ENCODE measurements around the gene RSKR.

The RSKR gene

DNA sequence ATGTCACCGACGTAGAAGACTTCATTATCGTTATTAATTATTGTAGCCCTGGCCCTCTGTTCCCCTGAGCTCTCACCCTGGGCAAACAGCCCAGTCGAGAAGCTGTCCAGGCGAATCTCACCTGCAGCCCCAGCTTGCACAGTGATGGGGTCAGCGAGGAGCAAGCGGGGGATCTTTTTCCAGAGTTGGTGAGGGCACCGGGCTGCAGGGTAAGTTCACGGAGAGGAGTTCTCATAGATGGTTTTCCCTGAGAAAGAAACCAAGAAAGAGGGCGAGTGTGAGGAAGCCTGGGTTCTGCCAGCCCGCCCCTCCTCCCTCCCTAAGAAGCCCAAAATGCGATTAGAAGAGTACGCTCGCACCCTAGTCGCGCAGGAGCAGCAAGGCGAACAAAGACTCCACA, 15.6 kb downstream of the RSKR start:
- peak overlapping the region; percentile 90 for H3K4me3 ChIP-seq (ENCODE audit: control insufficient read depth, low read depth, low read length)
- no peak for DNase-seq (ENCODE audit: low read depth)
- TF ChIP-seq, protein P1, sequence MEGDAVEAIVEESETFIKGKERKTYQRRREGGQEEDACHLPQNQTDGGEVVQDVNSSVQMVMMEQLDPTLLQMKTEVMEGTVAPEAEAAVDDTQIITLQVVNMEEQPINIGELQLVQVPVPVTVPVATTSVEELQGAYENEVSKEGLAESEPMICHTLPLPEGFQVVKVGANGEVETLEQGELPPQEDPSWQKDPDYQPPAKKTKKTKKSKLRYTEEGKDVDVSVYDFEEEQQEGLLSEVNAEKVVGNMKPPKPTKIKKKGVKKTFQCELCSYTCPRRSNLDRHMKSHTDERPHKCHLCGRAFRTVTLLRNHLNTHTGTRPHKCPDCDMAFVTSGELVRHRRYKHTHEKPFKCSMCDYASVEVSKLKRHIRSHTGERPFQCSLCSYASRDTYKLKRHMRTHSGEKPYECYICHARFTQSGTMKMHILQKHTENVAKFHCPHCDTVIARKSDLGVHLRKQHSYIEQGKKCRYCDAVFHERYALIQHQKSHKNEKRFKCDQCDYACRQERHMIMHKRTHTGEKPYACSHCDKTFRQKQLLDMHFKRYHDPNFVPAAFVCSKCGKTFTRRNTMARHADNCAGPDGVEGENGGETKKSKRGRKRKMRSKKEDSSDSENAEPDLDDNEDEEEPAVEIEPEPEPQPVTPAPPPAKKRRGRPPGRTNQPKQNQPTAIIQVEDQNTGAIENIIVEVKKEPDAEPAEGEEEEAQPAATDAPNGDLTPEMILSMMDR (IDR thresholded peaks at IDR 0.05; ENCODE audit: control insufficient read depth, insufficient read depth, low read depth, low read length, missing control alignments), result no peak

DNA sequence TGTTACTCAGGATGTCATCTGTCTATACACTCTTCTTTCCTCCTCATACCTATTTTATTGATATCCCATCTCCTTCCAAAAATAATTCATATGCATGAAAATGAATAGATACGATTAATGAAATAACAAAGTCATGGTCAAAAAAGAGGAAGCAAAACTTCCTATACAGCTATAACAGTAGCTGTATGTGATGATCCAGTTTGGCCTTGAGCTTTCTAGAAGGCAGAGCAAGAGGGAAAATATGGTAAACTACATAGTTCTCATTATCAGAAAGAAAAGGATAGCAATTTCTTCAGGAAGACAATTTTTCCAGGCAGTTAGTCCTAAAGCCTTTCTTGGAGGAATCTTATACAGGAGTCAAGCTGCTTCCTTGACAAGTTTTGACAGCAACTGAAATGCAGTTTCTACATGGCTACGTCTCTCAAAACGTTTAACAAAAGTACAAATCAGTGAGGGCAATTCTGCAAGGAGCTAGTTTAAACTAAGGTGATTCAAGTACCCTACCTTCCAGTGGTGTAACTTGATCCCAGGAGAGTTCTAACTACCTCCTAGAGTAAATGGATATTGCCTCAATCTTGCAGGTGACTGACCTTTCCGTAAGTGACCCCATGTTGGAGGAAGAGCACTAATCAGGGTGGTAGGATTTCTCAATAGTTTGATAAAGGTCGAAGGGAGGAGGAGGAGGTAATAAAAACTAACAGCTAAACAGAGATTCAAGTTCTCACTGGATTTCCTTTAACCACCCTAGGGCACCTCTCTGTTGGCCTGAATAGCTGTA, 16.2 kb downstream of the RSKR start:
- peak overlapping the region; percentile 90 for H3K4me3 ChIP-seq (ENCODE audit: control insufficient read depth, low read depth, low read length)
- TF ChIP-seq, protein P1 (IDR thresholded peaks at IDR 0.05; ENCODE audit: control insufficient read depth, insufficient read depth, low read depth, low read length, missing control alignments), result no peak
- DNase-seq (ENCODE audit: low read depth), result no peak

DNA sequence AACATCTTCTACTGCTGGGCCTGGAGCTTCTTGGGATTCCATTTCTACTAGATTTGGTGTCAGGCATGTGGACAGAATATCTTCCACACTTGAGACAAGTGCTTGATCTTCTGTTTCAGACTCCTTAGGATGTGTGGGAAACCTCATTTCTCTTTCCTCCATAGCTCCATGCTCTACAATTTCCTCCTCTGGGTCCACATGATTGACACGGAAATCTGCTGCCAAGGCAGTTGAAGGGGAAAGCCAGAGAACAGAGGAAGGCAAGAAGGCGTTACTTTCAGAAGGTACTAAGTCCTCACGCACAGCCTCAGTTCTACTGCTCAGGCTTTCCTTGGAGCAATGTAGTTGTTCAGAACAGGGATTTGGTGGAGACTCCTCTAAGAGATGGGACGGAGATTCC, 21.7 kb downstream of the RSKR start:
- no peak for DNase-seq (ENCODE audit: low read depth)
- H3K4me3 ChIP-seq (ENCODE audit: control insufficient read depth, low read depth, low read length), result no peak overlapping the region
- TF ChIP-seq, protein P1 (IDR thresholded peaks at IDR 0.05; ENCODE audit: control insufficient read depth, insufficient read depth, low read depth, low read length, missing control alignments), result no peak

DNA sequence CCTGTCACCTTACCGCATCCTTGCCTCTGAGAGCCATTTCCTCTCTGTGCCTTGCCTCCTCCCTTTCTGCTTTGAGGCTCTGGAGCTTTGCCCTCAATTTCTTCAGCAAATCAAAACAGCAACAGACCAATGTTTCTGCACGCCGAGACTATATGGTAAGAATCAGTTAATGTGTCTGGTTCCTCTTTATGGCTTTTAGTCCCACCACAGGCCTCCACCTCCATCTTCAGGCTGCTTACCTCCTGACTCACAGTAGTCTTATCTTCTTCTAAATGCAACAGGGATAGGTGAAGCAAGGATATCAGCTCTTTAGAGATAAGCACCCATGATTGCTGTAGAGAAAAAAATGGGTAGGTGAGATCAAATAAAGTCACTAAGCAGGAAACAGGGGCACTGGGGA, 28.1 kb downstream of the RSKR start:
- no peak overlapping the region for H3K4me3 ChIP-seq (ENCODE audit: control insufficient read depth, low read depth, low read length)
- TF ChIP-seq, protein P1 (IDR thresholded peaks at IDR 0.05; ENCODE audit: control insufficient read depth, insufficient read depth, low read depth, low read length, missing control alignments), result no peak
- no peak for DNase-seq (ENCODE audit: low read depth)

DNA sequence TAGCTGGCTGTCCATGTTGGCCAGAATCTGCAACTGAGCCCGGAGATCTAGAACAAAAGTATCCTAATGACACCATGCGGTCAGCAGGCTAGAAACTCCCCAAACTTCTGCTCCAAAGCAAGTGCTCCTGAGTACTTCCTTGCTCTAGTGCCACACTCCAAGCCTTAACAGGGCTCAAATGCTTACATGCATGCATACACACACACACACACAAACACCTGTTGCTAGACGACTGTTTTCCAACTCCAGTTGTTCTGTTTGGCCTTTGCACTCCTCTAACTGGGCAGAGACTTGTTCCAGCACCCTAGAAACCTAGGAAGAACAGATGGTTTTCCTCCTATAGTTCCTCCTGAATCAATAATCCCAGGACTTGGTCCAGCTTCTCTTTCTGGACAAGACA, 29.6 kb downstream of the RSKR start:
- no peak for DNase-seq (ENCODE audit: low read depth)
- TF ChIP-seq, protein P1 (IDR thresholded peaks at IDR 0.05; ENCODE audit: control insufficient read depth, insufficient read depth, low read depth, low read length, missing control alignments), result no peak
- no peak overlapping the region for H3K4me3 ChIP-seq (ENCODE audit: control insufficient read depth, low read depth, low read length)

DNA sequence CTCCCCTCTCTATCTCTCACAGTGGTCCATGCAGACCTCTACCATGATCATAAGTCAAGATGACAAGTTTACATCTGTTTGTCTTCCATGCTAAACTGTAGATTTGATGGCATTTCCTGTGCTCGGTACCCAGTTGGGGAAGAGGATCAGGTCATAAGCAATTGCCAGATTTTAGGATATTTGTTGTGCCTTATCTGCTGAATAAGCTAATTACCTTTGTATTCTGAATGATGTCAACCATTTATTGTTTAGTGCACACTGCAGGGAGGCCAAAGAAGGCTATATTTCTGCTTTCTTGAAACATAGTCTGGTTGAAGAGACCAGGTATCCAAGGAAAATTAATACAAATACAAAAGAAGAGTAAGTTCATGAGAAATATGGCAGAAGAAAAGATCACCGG, 31.5 kb downstream of the RSKR start:
- TF ChIP-seq, protein P1 (IDR thresholded peaks at IDR 0.05; ENCODE audit: control insufficient read depth, insufficient read depth, low read depth, low read length, missing control alignments), result no peak

More for the DNA sequence above, 31.5 kb downstream of the RSKR start:
- DNase-seq (ENCODE audit: low read depth), result no peak
- H3K4me3 ChIP-seq (ENCODE audit: control insufficient read depth, low read depth, low read length), result no peak overlapping the region
